OCI-LY3 (cell line): Measurements from ENCODE around the gene KCTD8.

Experiments used
- H2AFZ ChIP-seq: fragments of 200-600, 300-600 bp; shearing (Covaris generic); 2 replicates; pipeline ENCODE4 v1.6.0; 2014; ENCODE audit warnings: antibody characterized with exemption, low read depth, low read length
- H3K27ac ChIP-seq: fragments of 200-600, 300-600 bp; sonication (generic); 2 replicates; pipeline ENCODE4 v1.5.1; 2014; ENCODE audit warnings: mild to moderate bottlenecking, low read length, moderate library complexity, mixed read lengths
- H3K27me3 ChIP-seq: fragments of 200-600, 300-600 bp; sonication (generic); 2 replicates; pipeline ENCODE4 v1.6.1; 2014; ENCODE audit warnings: low read depth, low read length, mixed read lengths
- H3K36me3 ChIP-seq: fragments of 200-600, 300-600 bp; sonication (generic); replicated peaks from 2 replicates; pipeline ENCODE3; 2014; ENCODE audit warnings: low read depth, low read length, mixed read lengths
- H3K4me1 ChIP-seq: fragments of 300-600, 200-600 bp; sonication (generic); 2 replicates; pipeline ENCODE4 v1.6.1; 2014; ENCODE audit warnings: low read length, mixed read lengths
- H3K4me2 ChIP-seq: fragments of 200-600, 300-600 bp; sonication (generic); 2 replicates; pipeline ENCODE4 v1.6.1; 2014; ENCODE audit warnings: low read length, mixed read lengths
- H3K4me3 ChIP-seq: fragments of 300-600, 200-600 bp; sonication (generic); 2 replicates; pipeline ENCODE4 v1.5.1; 2014; ENCODE audit warnings: antibody characterized with exemption, mild to moderate bottlenecking, low read length, moderate library complexity
- H3K79me2 ChIP-seq: fragments of 300-600, 200-600 bp; shearing (Covaris generic); 2 replicates; pipeline ENCODE4 v1.6.1; 2014; ENCODE audit warnings: mild to moderate bottlenecking, low read length, mixed read lengths
- H3K9ac ChIP-seq: fragments of 300-600, 200-600 bp; shearing (Covaris generic); 2 replicates; pipeline ENCODE4 v1.6.0; 2014; ENCODE audit warnings: mild to moderate bottlenecking, low read length, moderate library complexity
- H3K9me3 ChIP-seq: fragments of 200-600, 300-600 bp; shearing (Covaris generic); 2 replicates; pipeline ENCODE4 v1.6.1; 2014; ENCODE audit warnings: low read length, mixed read lengths; ENCODE audit not compliant: insufficient read depth
- H4K20me1 ChIP-seq: fragments of 200-600, 300-600 bp; sonication (generic); 2 replicates; pipeline ENCODE4 v1.6.1; 2016; ENCODE audit warnings: low read length, mixed read lengths; ENCODE audit not compliant: insufficient read depth
- EZH2phosphoT487 ChIP-seq: fragments of 200-600 bp; shearing (Covaris generic); IDR thresholded peaks from 2 replicates; pipeline ENCODE4 v1.6.1; 2018; ENCODE audit warnings: antibody characterized with exemption, mixed run types, low read depth
- TF ChIP-seq, protein P1 (sequence below): fragments of 200-600, 300-600 bp; sonication (generic); IDR thresholded peaks from 2 replicates; pipeline ENCODE4 v1.5.1; 2014; ENCODE audit warnings: antibody characterized with exemption, low read length, low read depth

Gene KCTD8

DNA sequence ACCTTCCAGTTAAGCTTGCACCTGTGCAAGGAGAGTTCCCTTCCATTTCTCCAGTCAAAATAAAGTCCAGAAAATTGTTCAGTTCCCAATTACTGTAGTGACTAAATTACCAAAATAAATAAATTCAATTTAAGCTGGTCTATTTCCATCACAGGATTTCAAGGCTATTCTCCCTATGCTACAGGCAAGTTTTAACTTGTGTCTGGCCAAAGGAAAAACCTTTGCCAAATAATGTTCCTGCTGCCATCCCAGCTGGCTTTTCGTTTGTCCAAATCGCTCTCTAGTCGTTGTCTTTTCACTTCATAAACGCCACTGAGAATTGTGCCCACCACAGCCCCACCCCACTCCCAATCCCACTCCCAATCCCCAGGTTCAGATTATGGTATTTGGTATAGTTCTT, 2.4 kb downstream of the KCTD8 start:
- Histone ChIP-seq H3K9me3 (no peaks in the 10 kb centered on the region), H3K36me3 (no peaks in the 10 kb centered on the region), H4K20me1 (no peaks in the 10 kb centered on the region), H3K79me2 (no peaks in the 10 kb centered on the region), H3K27ac (no peak overlapping the region), H2AFZ (no peak overlapping the region), H3K9ac (no peak overlapping the region), H3K4me2 (no peak overlapping the region), H3K4me1 (no peaks in the 10 kb centered on the region), H3K27me3 (no peaks in the 10 kb centered on the region), H3K4me3 (no peak overlapping the region)
- TF ChIP-seq EZH2phosphoT487 = no peak

DNA sequence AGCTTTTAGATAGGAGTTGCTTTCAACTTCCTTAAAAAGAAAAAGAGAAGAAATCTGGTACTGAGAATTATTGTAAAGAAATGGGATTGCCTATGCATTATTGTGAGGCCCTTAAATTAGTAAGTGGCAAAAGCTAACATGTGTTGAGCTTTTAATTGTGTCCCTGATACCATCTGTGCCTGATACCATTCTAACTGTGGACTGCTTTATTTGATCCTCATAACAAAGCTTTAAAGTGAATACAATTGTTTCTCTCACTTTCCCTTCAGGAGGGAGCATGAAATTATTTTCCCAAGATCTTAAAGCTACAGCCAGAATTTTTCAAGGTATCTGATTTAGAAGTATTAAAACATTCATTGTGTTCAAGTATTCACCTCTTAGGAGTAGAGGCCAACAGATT, 9.9 kb downstream of the KCTD8 start:
- Histone ChIP-seq H3K4me1 (no peaks in the 10 kb centered on the region), H3K27me3 (no peaks in the 10 kb centered on the region), H2AFZ (no peak overlapping the region), H4K20me1 (no peaks in the 10 kb centered on the region), H3K27ac (no peak overlapping the region), H3K9me3 (no peaks in the 10 kb centered on the region), H3K9ac (no peak overlapping the region), H3K36me3 (no peaks in the 10 kb centered on the region), H3K4me2 (no peak overlapping the region), H3K4me3 (no peak overlapping the region), H3K79me2 (no peaks in the 10 kb centered on the region)
- no peak for TF ChIP-seq EZH2phosphoT487
- TF ChIP-seq, protein P1, sequence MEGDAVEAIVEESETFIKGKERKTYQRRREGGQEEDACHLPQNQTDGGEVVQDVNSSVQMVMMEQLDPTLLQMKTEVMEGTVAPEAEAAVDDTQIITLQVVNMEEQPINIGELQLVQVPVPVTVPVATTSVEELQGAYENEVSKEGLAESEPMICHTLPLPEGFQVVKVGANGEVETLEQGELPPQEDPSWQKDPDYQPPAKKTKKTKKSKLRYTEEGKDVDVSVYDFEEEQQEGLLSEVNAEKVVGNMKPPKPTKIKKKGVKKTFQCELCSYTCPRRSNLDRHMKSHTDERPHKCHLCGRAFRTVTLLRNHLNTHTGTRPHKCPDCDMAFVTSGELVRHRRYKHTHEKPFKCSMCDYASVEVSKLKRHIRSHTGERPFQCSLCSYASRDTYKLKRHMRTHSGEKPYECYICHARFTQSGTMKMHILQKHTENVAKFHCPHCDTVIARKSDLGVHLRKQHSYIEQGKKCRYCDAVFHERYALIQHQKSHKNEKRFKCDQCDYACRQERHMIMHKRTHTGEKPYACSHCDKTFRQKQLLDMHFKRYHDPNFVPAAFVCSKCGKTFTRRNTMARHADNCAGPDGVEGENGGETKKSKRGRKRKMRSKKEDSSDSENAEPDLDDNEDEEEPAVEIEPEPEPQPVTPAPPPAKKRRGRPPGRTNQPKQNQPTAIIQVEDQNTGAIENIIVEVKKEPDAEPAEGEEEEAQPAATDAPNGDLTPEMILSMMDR = no peak

DNA sequence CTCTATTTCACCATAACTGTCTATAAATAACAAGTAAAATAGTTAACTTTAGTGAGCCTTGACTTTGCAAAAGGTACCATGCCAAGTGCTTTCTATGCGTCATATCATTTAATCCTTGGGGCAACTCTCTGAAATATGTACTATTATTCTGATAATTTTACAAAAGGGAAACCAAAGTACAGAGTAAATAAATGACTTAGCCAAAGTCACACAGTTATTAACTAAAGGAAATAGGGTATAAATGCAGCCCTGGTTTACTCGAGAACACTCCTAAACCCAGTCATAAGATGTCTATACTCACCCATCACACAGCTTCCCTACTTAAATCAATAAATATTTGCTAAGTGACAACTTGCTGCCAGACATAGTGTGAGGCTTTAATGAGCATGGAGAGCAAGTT, 14.4 kb downstream of the KCTD8 start:
- TF ChIP-seq, protein P1 = no peak
- no peak for TF ChIP-seq EZH2phosphoT487
- no peak overlapping the region for H2AFZ ChIP-seq
- no peak overlapping the region for H3K27ac ChIP-seq
- H4K20me1 ChIP-seq = no peaks in the 10 kb centered on the region
- H3K4me1 ChIP-seq = no peaks in the 10 kb centered on the region
- H3K4me2 ChIP-seq = no peak overlapping the region
- H3K9ac ChIP-seq = no peak overlapping the region
- H3K36me3 ChIP-seq = no peaks in the 10 kb centered on the region
- H3K27me3 ChIP-seq = no peaks in the 10 kb centered on the region
- no peaks in the 10 kb centered on the region for H3K79me2 ChIP-seq
- no peak overlapping the region for H3K4me3 ChIP-seq
- no peaks in the 10 kb centered on the region for H3K9me3 ChIP-seq

DNA sequence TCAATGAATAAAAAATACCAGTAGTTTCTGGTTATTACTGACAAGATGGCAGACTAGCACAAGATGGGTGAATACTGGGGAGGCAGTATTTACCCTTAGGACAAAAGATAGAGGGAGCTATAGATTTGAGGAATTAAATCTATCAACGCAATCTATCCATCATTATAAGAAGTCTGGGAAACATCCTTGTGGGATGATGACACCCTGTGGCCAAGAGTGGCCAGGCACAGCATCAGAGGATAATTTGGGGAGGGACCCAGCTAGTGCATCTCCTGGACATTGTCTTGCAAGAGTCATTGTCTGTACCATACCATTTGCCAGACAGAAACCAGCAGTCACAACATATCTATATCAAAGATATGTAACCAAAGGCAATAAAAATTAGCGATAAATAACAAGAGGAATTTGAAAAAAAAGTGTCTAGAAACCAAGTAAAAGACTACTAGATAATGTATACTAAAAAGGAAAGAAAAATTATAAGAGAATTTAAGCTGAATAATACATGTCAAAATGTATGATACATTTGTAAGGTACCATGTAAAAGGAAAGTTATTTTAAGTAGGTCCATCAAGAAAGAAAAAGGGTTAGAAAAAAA, 22.9 kb downstream of the KCTD8 start:
- H2AFZ ChIP-seq = peak overlapping the region; percentile 18; the same call in 1 of the 2 replicates
- H3K4me1 ChIP-seq = no peaks in the 10 kb centered on the region
- H3K4me2 ChIP-seq = no peak overlapping the region
- H3K27me3 ChIP-seq = no peaks in the 10 kb centered on the region
- H3K27ac ChIP-seq = no peak overlapping the region
- no peak for TF ChIP-seq EZH2phosphoT487
- TF ChIP-seq, protein P1 = peak; percentile 60
- H3K4me3 ChIP-seq = no peak overlapping the region
- H3K9ac ChIP-seq = no peak overlapping the region
- no peaks in the 10 kb centered on the region for H3K79me2 ChIP-seq
- H3K36me3 ChIP-seq = no peaks in the 10 kb centered on the region
- no peaks in the 10 kb centered on the region for H4K20me1 ChIP-seq
- no peaks in the 10 kb centered on the region for H3K9me3 ChIP-seq
